HG03103 (cell line): ENCODE data around the gene EXOC3.
"Not testable (repeated sequence)": the region's sequence is repeated elsewhere in the genome, so short reads cannot be mapped to it uniquely, and the experiment has no call there.

Experiments used
- ATAC-seq: cut with Tn5 transposase; IDR thresholded peaks from one replicate; pipeline ENCODE4 v1.9.1; 2021; ENCODE audit warnings: low read depth; ENCODE audit not compliant: unreplicated experiment

The EXOC3 gene

GRCh38 chr5:470961-471749 lies 28.2 kb downstream of the EXOC3 start:
- ATAC-seq: no peak

GRCh38 chr5:471750-472058 lies 28.7 kb downstream of the EXOC3 start:
- ATAC-seq: no peak

- no peak for ATAC-seq
Measured at GRCh38 chr5:472076-472655, 29.2 kb downstream of the EXOC3 start.

- peak; percentile 64 for ATAC-seq
Measured at GRCh38 chr5:472656-473550, 29.9 kb downstream of the EXOC3 start.

GRCh38 chr5:473551-474192 lies 30.7 kb downstream of the EXOC3 start:
- peak; percentile 17 for ATAC-seq

- not testable (repeated sequence) for ATAC-seq
Measured at GRCh38 chr5:474232-474839, 31.4 kb downstream of the EXOC3 start.

- no peak for ATAC-seq
Measured at GRCh38 chr5:474840-475661, 32.1 kb downstream of the EXOC3 start.

- no peak for ATAC-seq
Measured at GRCh38 chr5:475704-476101, 32.7 kb downstream of the EXOC3 start.

GRCh38 chr5:476102-476813 lies 33.3 kb downstream of the EXOC3 start:
- no peak for ATAC-seq

GRCh38 chr5:476814-477175 lies 33.8 kb downstream of the EXOC3 start:
- no peak for ATAC-seq

GRCh38 chr5:477247-477646 lies 34.3 kb downstream of the EXOC3 start:
- ATAC-seq: no peak

- ATAC-seq: no peak
Measured at GRCh38 chr5:477871-478270, 34.9 kb downstream of the EXOC3 start.

- no peak for ATAC-seq
Measured at GRCh38 chr5:478369-478981, 35.5 kb downstream of the EXOC3 start.

- ATAC-seq: no peak
Measured at GRCh38 chr5:478982-479535, 36.1 kb downstream of the EXOC3 start.

- ATAC-seq: no peak
Measured at GRCh38 chr5:479566-480319, 36.8 kb downstream of the EXOC3 start.

- no peak for ATAC-seq
Measured at GRCh38 chr5:481347-481746, 38.4 kb downstream of the EXOC3 start.

- no peak for ATAC-seq
Measured at GRCh38 chr5:482021-482420, 39.0 kb downstream of the EXOC3 start.

- ATAC-seq: no peak
Measured at GRCh38 chr5:482506-482905, 39.5 kb downstream of the EXOC3 start.
